RPMI8226 (cell line): ENCODE results near the gene ATP2A1.
A peak's percentile ranks its signal among the peaks of the same experiment; 100 is the strongest.
"Not testable (repeated sequence)": the region's sequence is repeated elsewhere in the genome, so short reads cannot be mapped to it uniquely, and the experiment has no call there.

Experiments
- DNase-seq: peaks from one replicate; pipeline ENCODE4 v3.0.0-alpha.2; 2015

The ATP2A1 gene

GRCh38 chr16:28863929-28864793 is 14.1 kb upstream of the ATP2A1 start:
- DNase-seq, result peak; percentile 45

- DNase-seq, result no peak
Observed at GRCh38 chr16:28865001-28865688, 13.1 kb upstream of the ATP2A1 start.

- DNase-seq, result no peak
Observed at GRCh38 chr16:28865722-28866453, 12.4 kb upstream of the ATP2A1 start.

- no peak for DNase-seq
Observed at GRCh38 chr16:28866454-28866804, 11.9 kb upstream of the ATP2A1 start.

- DNase-seq, result no peak
Observed at GRCh38 chr16:28867241-28867640, 11.0 kb upstream of the ATP2A1 start.

- not testable (repeated sequence) for DNase-seq
Observed at GRCh38 chr16:28867646-28868045, 10.6 kb upstream of the ATP2A1 start.

GRCh38 chr16:28869201-28869600 is 9.1 kb upstream of the ATP2A1 start:
- no peak for DNase-seq

- no peak for DNase-seq
Observed at GRCh38 chr16:28872952-28873351, 5.3 kb upstream of the ATP2A1 start.

GRCh38 chr16:28873543-28874201 is 4.6 kb upstream of the ATP2A1 start:
- peak; percentile 56 for DNase-seq

- no peak for DNase-seq
Observed at GRCh38 chr16:28874406-28874805, 3.9 kb upstream of the ATP2A1 start.

- no peak for DNase-seq
Observed at GRCh38 chr16:28875134-28876018, 2.9 kb upstream of the ATP2A1 start.

GRCh38 chr16:28876019-28876659 is 2.1 kb upstream of the ATP2A1 start:
- no peak for DNase-seq

GRCh38 chr16:28876973-28877654 is 1.2 kb upstream of the ATP2A1 start:
- DNase-seq, result no peak

- no peak for DNase-seq
Observed at GRCh38 chr16:28877655-28878000, 660 bp upstream of the ATP2A1 start.

- no peak for DNase-seq
Observed at GRCh38 chr16:28879261-28879840, 1.1 kb downstream of the ATP2A1 start.

GRCh38 chr16:28879841-28880588 is 1.7 kb downstream of the ATP2A1 start:
- peak; percentile 96 for DNase-seq

GRCh38 chr16:28880589-28880915 is 2.3 kb downstream of the ATP2A1 start:
- no peak for DNase-seq

GRCh38 chr16:28880955-28881354 is 2.7 kb downstream of the ATP2A1 start:
- DNase-seq, result no peak

GRCh38 chr16:28881565-28881964 is 3.3 kb downstream of the ATP2A1 start:
- DNase-seq, result not testable (repeated sequence)

GRCh38 chr16:28882551-28883160 is 4.4 kb downstream of the ATP2A1 start:
- no peak for DNase-seq
